ENCODE data around the gene SH2D3A. TPM values are rescaled to one million over a fixed set of nuclear protein-coding genes. Genes with fewer than 3 reads are reported as not detected.

SH2D3A gene
- total and polyA plus RNA-seq, 2 of the 4 experiments (the other 2 are of a cell fraction), result under 0.01 to 0.09 TPM

GRCh38 chr19:6745965-6746364 is 21.3 kb downstream of the SH2D3A start:
- Histone ChIP-seq H4K20me1 (ENCODE audit: insufficient read depth, low read length) (0 out of 2 replicates have a peak, but pooled peaks cover 4% of the 10 kb centered on the region), H3K27me3 (ENCODE audit: control insufficient read depth, insufficient read depth, low read length) (no peaks in the 10 kb centered on the region), H2BK20ac (ENCODE audit: low read depth, low read length) (no peak overlapping the region), H3K9ac (ENCODE audit: low read depth, low read length) (no peak overlapping the region), H2AK5ac (ENCODE audit: low read depth, low read length) (no peak overlapping the region), H3K4me3 (ENCODE audit: insufficient read depth, low read depth, low read length) (no peak overlapping the region), H2BK15ac (ENCODE audit: low read depth, low read length) (no peak overlapping the region), H3K4me2 (ENCODE audit: low read depth, low read length) (no peak overlapping the region), H2AFZ (replicated peaks; ENCODE audit: low read length, poor library complexity) (no peak overlapping the region), H3K9me3 (ENCODE audit: control insufficient read depth, insufficient read depth, low read length) (no peaks in the 10 kb centered on the region), H3K14ac (replicated peaks; ENCODE audit: low read depth, low read length) (no peak overlapping the region), H4K5ac (ENCODE audit: low read depth, low read length) (no peak overlapping the region), H3K36me3 (ENCODE audit: control insufficient read depth, insufficient read depth, low read length) (peaks cover 56% of the 10 kb centered on the region), H4K8ac (ENCODE audit: low read depth in 2 of 2, low read length in 2 of 2) (no peak overlapping the region), H3K18ac (ENCODE audit: low read depth, low read length) (no peak overlapping the region), H3K4ac (ENCODE audit: low read depth, low read length) (no peak overlapping the region; the same call in 1 of the 2 replicates), H2AK9ac (replicated peaks; ENCODE audit: low read depth, low read length, poor library complexity) (no peak overlapping the region), H3K27ac (ENCODE audit: insufficient read depth, low read length) (no peak overlapping the region), H2BK120ac (ENCODE audit: low read depth, low read length) (no peak overlapping the region), H3K23ac (ENCODE audit: low read depth, low read length) (no peak overlapping the region), H3K79me1 (ENCODE audit: low read depth in 1 of 2, low read length in 2 of 2) (peaks cover 20 to 48% of the 10 kb centered on the region in 2 experiments), H4K91ac (ENCODE audit: insufficient read depth, low read depth, low read length) (no peak overlapping the region), H3K9me1 (ENCODE audit: insufficient read depth, low read length) (no peaks in the 10 kb centered on the region), H3K4me1 (ENCODE audit: control insufficient read depth, insufficient read depth, low read length) (peaks cover 27% of the 10 kb centered on the region), H3K56ac (ENCODE audit: extremely low read depth, insufficient read depth, low read length) (no peak overlapping the region), H2BK5ac (ENCODE audit: low read depth, low read length, poor library complexity, severe bottlenecking) (no peak overlapping the region)
- POLR2A ChIA-PET (ENCODE audit: unreplicated experiment), result no interaction called here
- no peak for ATAC-seq (ENCODE audit: low read depth)
- no TSS peak for BruUV-seq (replicated peaks)
- intact Hi-C loops (cut with micrococcal nuclease), result loop anchor here (2.0 kb wide), 1 partner anchor 113 kb away; no protein-coding TSS in a partner anchor
- dilution Hi-C loops (cut with HindIII; ENCODE audit: low sequenced_read_pairs, unreplicated experiment), result no loop called here
- WGBS, 2 experiments (ENCODE audit: extremely low coverage in 2 of 2, insufficient read length in 1 of 2), result 97% methylated on average over 6 of the region's 24 CpGs; no CpG with 5 or more reads in 1 of the 2 experiments
- TF ChIP-seq NFE2L2 (IDR thresholded peaks at IDR 0.05; ENCODE audit: low read depth, low read length) (no peak), MAFK (IDR thresholded peaks at IDR 0.05; ENCODE audit: low read depth, low read length) (no peak), BHLHE40 (IDR thresholded peaks at IDR 0.05; ENCODE audit: low read depth, low read length) (no peak), SMC3 (IDR thresholded peaks at IDR 0.05; ENCODE audit: low read depth, low read length) (no peak), POLR2A (IDR thresholded peaks at IDR 0.05; ENCODE audit: low read depth, low read length) (no peak), ELK1 (IDR thresholded peaks at IDR 0.05; ENCODE audit: borderline replicate concordance, low read depth, low read length) (no peak), RAD21 (IDR thresholded peaks at IDR 0.05; ENCODE audit: low read length) (no peak)
- TF ChIP-seq, protein P1, sequence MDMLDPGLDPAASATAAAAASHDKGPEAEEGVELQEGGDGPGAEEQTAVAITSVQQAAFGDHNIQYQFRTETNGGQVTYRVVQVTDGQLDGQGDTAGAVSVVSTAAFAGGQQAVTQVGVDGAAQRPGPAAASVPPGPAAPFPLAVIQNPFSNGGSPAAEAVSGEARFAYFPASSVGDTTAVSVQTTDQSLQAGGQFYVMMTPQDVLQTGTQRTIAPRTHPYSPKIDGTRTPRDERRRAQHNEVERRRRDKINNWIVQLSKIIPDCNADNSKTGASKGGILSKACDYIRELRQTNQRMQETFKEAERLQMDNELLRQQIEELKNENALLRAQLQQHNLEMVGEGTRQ (IDR thresholded peaks at IDR 0.05; ENCODE audit: low read depth, low read length), result no peak
- CTCF ChIA-PET, result no interaction called here
- no peak for DNase-seq
- in situ Hi-C loops (cut with MboI; ENCODE audit: low sequenced_read_pairs), result no loop called here

All from IMR-90 (cell line).